GM23338 (cell line): ENCODE data around the gene RTN4RL2. TPM values are rescaled to one million over a fixed set of nuclear protein-coding genes. Genes with fewer than 3 reads are reported as not detected.
A peak's percentile ranks its signal among the peaks of the same experiment; 100 is the strongest.

ENCODE experiments used
- ATAC-seq: fragments of 200-7000 bp; cut with Tn5 transposase; 3 replicates; pipeline ENCODE4 v1.9.1; 2020
- DNase-seq: peaks from one replicate; pipeline ENCODE4 v3.0.0-alpha.2; 2015; ENCODE audit warnings: low spot score
- H2AFZ ChIP-seq: fragments of 200-600 bp; sonication (generic); 2 replicates; pipeline ENCODE4 v1.8.0; 2016; ENCODE audit warnings: antibody characterized with exemption, mild to moderate bottlenecking, moderate library complexity
- H3F3A ChIP-seq: fragments of 200-600 bp; sonication (generic); replicated peaks from 2 replicates; pipeline ENCODE4 v1.8.0; 2017; ENCODE audit warnings: antibody characterized with exemption, mixed run types, low read depth
- H3K27ac ChIP-seq: fragments of 200-600 bp; sonication (generic); 2 replicates; pipeline ENCODE4 v1.6.1; 2016; ENCODE audit warnings: low read depth
- H3K27me3 ChIP-seq: fragments of 200-600 bp; sonication (generic); 2 replicates; pipeline ENCODE4 v1.8.0; 2016; ENCODE audit warnings: mild to moderate bottlenecking, mixed run types, moderate library complexity; ENCODE audit not compliant: insufficient read depth
- H3K36me3 ChIP-seq: fragments of 200-600 bp; sonication (generic); 2 replicates; pipeline ENCODE4 v1.8.0; 2016; ENCODE audit warnings: mild to moderate bottlenecking; ENCODE audit not compliant: insufficient read depth
- H3K4me1 ChIP-seq: fragments of 200-600 bp; sonication (generic); 2 replicates; pipeline ENCODE4 v1.8.0; 2016; ENCODE audit warnings: mild to moderate bottlenecking, moderate library complexity; ENCODE audit not compliant: insufficient read depth
- H3K4me2 ChIP-seq: fragments of 200-600 bp; sonication (generic); 2 replicates; pipeline ENCODE4 v1.7.1; 2017; ENCODE audit warnings: mixed run types
- H3K4me3 ChIP-seq: fragments of 200-600 bp; sonication (generic); 2 replicates; pipeline ENCODE4 v1.6.1; 2016; ENCODE audit warnings: mixed run types
- H3K79me2 ChIP-seq: fragments of 200-600 bp; sonication (generic); replicated peaks from 2 replicates; pipeline ENCODE4 v1.8.0; 2017; ENCODE audit warnings: mild to moderate bottlenecking; ENCODE audit not compliant: insufficient read depth
- H3K9me2 ChIP-seq: fragments of 200-600 bp; sonication (generic); 2 replicates; pipeline ENCODE4 v1.8.0; 2017; ENCODE audit not compliant: insufficient read depth
- H4K20me1 ChIP-seq: fragments of 200-600 bp; sonication (generic); replicated peaks from 2 replicates; pipeline ENCODE4 v1.8.0; 2017; ENCODE audit warnings: mild to moderate bottlenecking; ENCODE audit not compliant: insufficient read depth
- H3K27ac Mint-ChIP-seq: 2 replicates; pipeline ENCODE4 v1.8.0; 2020; ENCODE audit warnings: inconsistent platforms, mild to moderate bottlenecking, moderate library complexity, mixed read lengths
- H3K27me3 Mint-ChIP-seq: 3 replicates; pipeline ENCODE4 v1.8.0; 2022; ENCODE audit warnings: low read depth, mild to moderate bottlenecking, moderate library complexity, mixed read lengths, inconsistent platforms; ENCODE audit not compliant: insufficient read depth, poor library complexity
- H3K36me3 Mint-ChIP-seq: 3 replicates; pipeline ENCODE4 v1.8.0; 2021; ENCODE audit warnings: low read depth, mild to moderate bottlenecking, inconsistent platforms, moderate library complexity, mixed read lengths
- H3K4me1 Mint-ChIP-seq: 3 replicates; pipeline ENCODE4 v1.8.0; 2020; ENCODE audit warnings: mild to moderate bottlenecking, inconsistent platforms, mixed read lengths
- H3K4me3 Mint-ChIP-seq: 3 replicates; pipeline ENCODE4 v1.8.0; 2021; ENCODE audit warnings: moderate library complexity, mild to moderate bottlenecking, inconsistent platforms, mixed read lengths
- H3K9me3 Mint-ChIP-seq: 3 replicates; pipeline ENCODE4 v1.8.0; 2020; ENCODE audit warnings: moderate library complexity, mild to moderate bottlenecking, inconsistent platforms, mixed read lengths
- CTCF ChIP-seq, 2 experiments: fragments of 200-600 bp in 1 of 2; sonication (generic) in 1 of 2; conservative IDR thresholded peaks; 2 replicates each; pipeline versions ENCODE4 v1.5.1 to v1.6.1; 2016 to 2017; ENCODE audit warnings: antibody characterized with exemption in 2 of 2, low read depth in 2 of 2, mild to moderate bottlenecking in 2 of 2, moderate library complexity in 1 of 2
- NANOG ChIP-seq: IDR thresholded peaks from 2 replicates; pipeline ENCODE4 v1.6.1; 2016; ENCODE audit warnings: antibody characterized with exemption, borderline replicate concordance
- polyA plus RNA-seq: library from polyadenylated mRNA; unstranded; fragments of >200 nt; fragmentation: Nextera tagmentation; extraction: Ambion mirVana; gene quantifications from 2 replicates; pipeline ENCODE4 v1.2.1, GENCODE V29; 2016
- total RNA-seq: library from RNA; depleted of rRNA; stranded (reverse); fragments of >200 nt; shearing (Covaris generic); gene quantifications from 2 replicates; pipeline ENCODE4 v1.2.3, GENCODE V29; 2014

RTN4RL2 gene
- total and polyA plus RNA-seq, 2 experiments from 2014 or later: 13.9 to 15.9 TPM

GRCh38 chr11:57477507-57478189 lies 17.3 kb downstream of the RTN4RL2 start:
- Histone ChIP-seq H3K36me3 (no peaks in the 10 kb centered on the region), H3K27ac (no peak overlapping the region), H2AFZ (no peak overlapping the region), H3K27me3 (peaks cover 60% of the 10 kb centered on the region), H3F3A (peaks cover 21% of the 10 kb centered on the region), H3K79me2 (no peaks in the 10 kb centered on the region), H3K4me3 (no peak overlapping the region; the same call in 1 of the 2 replicates), H3K4me2 (peak overlapping the region; percentile 97), H4K20me1 (peaks cover 5% of the 10 kb centered on the region; the same call in 1 of the 2 replicates), H3K9me2 (no peaks in the 10 kb centered on the region), H3K4me1 (peaks cover 72% of the 10 kb centered on the region)
- peaks cover 67% of the 10 kb centered on the region for H3K27me3 Mint-ChIP-seq
- peak overlapping the region; percentile 60; the same call in 2 of the 3 replicates for H3K4me3 Mint-ChIP-seq
- no peak overlapping the region for H3K27ac Mint-ChIP-seq
- DNase-seq: peak; percentile 48
- no peaks in the 10 kb centered on the region; the same call in 2 of the 3 replicates for H3K9me3 Mint-ChIP-seq
- ATAC-seq: peak; percentile 3; the same call in 2 of the 3 replicates
- TF ChIP-seq CTCF (conservative IDR thresholded peaks at IDR 0.05; ENCODE audit: low read depth in 2 of 2) (peak in 1 of 2 experiments; percentile 40; a peak in 2 of 4 replicates), NANOG (no peak)
- H3K4me1 Mint-ChIP-seq: peaks cover 80% of the 10 kb centered on the region
- H3K36me3 Mint-ChIP-seq: peaks cover 3% of the 10 kb centered on the region; the same call in 1 of the 3 replicates

DNA sequence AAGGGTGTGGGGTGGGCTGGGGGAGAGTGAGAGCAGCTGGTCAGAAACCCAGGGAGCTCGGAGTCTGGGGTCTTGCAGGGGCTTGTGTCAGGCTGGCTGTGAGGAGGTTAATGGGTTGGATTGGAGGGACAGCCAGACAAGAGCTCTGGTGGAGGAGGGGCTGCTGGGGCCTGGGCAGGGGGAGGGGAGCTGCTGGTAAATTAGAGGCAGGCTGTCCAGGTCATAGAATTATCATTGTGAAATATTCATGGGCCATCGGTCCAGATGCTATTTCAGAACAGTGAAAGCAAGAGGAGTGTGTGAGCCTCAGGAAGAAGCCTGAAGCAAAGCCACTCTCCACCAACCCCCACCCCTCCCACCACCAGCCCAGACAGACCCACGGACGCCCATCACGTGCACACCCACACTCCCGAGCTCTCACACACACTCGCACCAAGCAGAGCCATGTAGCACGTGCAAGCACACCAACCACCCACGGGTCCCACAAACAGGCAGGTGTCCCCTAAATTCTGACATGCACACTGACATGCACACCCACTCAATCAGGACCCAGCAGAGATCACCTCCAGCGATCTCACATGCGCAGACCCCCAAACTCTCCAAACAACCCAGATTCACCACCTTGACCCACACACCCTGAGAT lies 18.8 kb downstream of the RTN4RL2 start:
- no peaks in the 10 kb centered on the region for H3K9me2 ChIP-seq
- H3K4me3 ChIP-seq: no peak overlapping the region
- H3K4me2 ChIP-seq: peak overlapping the region; percentile 43; the same call in 1 of the 2 replicates
- no peak for ATAC-seq
- no peak for TF ChIP-seq CTCF (conservative IDR thresholded peaks at IDR 0.05; ENCODE audit: low read depth in 2 of 2)
- peaks cover 69% of the 10 kb centered on the region for H3K4me1 ChIP-seq
- H3K4me1 Mint-ChIP-seq: peaks cover 74% of the 10 kb centered on the region
- H3F3A ChIP-seq: peaks cover 23% of the 10 kb centered on the region
- no peak overlapping the region; the same call in 1 of the 2 replicates for H3K27ac Mint-ChIP-seq
- H3K27me3 ChIP-seq: peaks cover 60% of the 10 kb centered on the region
- H3K36me3 ChIP-seq: no peaks in the 10 kb centered on the region
- no peak overlapping the region for H2AFZ ChIP-seq
- no peaks in the 10 kb centered on the region; the same call in 2 of the 3 replicates for H3K9me3 Mint-ChIP-seq
- H3K27me3 Mint-ChIP-seq: peaks cover 64% of the 10 kb centered on the region
- peaks cover 3% of the 10 kb centered on the region; the same call in 1 of the 3 replicates for H3K36me3 Mint-ChIP-seq
- no peak overlapping the region for H3K27ac ChIP-seq
- H3K4me3 Mint-ChIP-seq: no peak overlapping the region
- no peak for DNase-seq
- no peaks in the 10 kb centered on the region for H3K79me2 ChIP-seq
- 0 out of 2 replicates have a peak, but pooled peaks cover 5% of the 10 kb centered on the region for H4K20me1 ChIP-seq
